OCI-LY7 (cell line): ENCODE measurements around the gene BRIP1. TPM values are rescaled to one million over a fixed set of nuclear protein-coding genes. Genes with fewer than 3 reads are reported as not detected.

Experiments used
- BruUV-seq: library from RNA; stranded (reverse); fragments of 400-500 nt; replicated peaks from 2 replicates; lab custom pipeline; 2021; lab: Mats Ljungman, UMichigan
- CTCF ChIA-PET: fragments of 300-600 bp; sonication (Branson Sonifier 250); formaldehyde crosslinking; loops from one replicate; lab custom pipeline; 2022; ENCODE audit warnings: antibody characterized with exemption; ENCODE audit not compliant: unreplicated experiment; lab: Charles Lee
- POLR2A ChIA-PET: fragments of 300-600 bp; sonication (Branson Sonifier 250); formaldehyde crosslinking; loops from one replicate; lab custom pipeline; 2022; ENCODE audit warnings: antibody characterized with exemption; lab: Charles Lee
- DNase-seq: peaks from one replicate; pipeline ENCODE4 v3.0.0-alpha.2; 2015; ENCODE audit warnings: low spot score
- H2AFZ ChIP-seq: fragments of 200-600 bp; sonication (generic), shearing (Covaris generic); 2 replicates; pipeline ENCODE4 v1.6.1; 2014; ENCODE audit warnings: mild to moderate bottlenecking, antibody characterized with exemption, low read length, moderate library complexity
- H3K27ac ChIP-seq: fragments of 200-600 bp; sonication (generic); 2 replicates; pipeline ENCODE4 v1.5.1; 2014; ENCODE audit warnings: mixed run types, low read depth, mild to moderate bottlenecking, moderate library complexity, low read length, inconsistent platforms; ENCODE audit not compliant: poor library complexity, severe bottlenecking
- H3K36me3 ChIP-seq: fragments of 200-600 bp; sonication (generic); 2 replicates; pipeline ENCODE4 v1.6.1; 2014; ENCODE audit warnings: mild to moderate bottlenecking, antibody characterized with exemption, low read length, moderate library complexity, mixed read lengths; ENCODE audit not compliant: insufficient read depth
- H3K4me1 ChIP-seq: fragments of 200-600 bp; sonication (generic); 2 replicates; pipeline ENCODE4 v1.5.1; 2014; ENCODE audit warnings: mild to moderate bottlenecking, low read length; ENCODE audit not compliant: insufficient read depth, poor library complexity, severe bottlenecking
- H3K4me2 ChIP-seq: fragments of 200-600 bp; sonication (generic); 2 replicates; pipeline ENCODE4 v1.6.1; 2014; ENCODE audit warnings: mild to moderate bottlenecking, low read length
- H3K4me3 ChIP-seq: fragments of 200-600 bp; sonication (generic); 2 replicates; pipeline ENCODE4 v1.5.1; 2014; ENCODE audit warnings: mild to moderate bottlenecking, low read depth, low read length; ENCODE audit not compliant: poor library complexity, severe bottlenecking
- H3K79me2 ChIP-seq: fragments of 200-600 bp; sonication (generic); 2 replicates; pipeline ENCODE4 v1.6.1; 2016; ENCODE audit warnings: low read depth, mild to moderate bottlenecking, low read length, moderate library complexity, mixed read lengths; ENCODE audit not compliant: insufficient read depth
- H3K9me2 ChIP-seq: fragments of 200-600 bp; sonication (generic); 2 replicates; pipeline ENCODE4 v1.6.1; 2016; ENCODE audit warnings: mild to moderate bottlenecking, low read length, mixed read lengths; ENCODE audit not compliant: insufficient read depth
- H3K9me3 ChIP-seq: fragments of 200-600 bp; sonication (generic); 2 replicates; pipeline ENCODE4 v1.6.1; 2014; ENCODE audit warnings: mild to moderate bottlenecking, mixed run types, low read length, mixed read lengths
- H4K20me1 ChIP-seq: fragments of 200-600 bp; sonication (generic); 2 replicates; pipeline ENCODE4 v1.6.1; 2014; ENCODE audit warnings: mild to moderate bottlenecking, antibody characterized with exemption, low read length, moderate library complexity, mixed read lengths; ENCODE audit not compliant: insufficient read depth
- CTCF ChIP-seq: fragments of 200-600 bp; sonication (generic); conservative IDR thresholded peaks from 2 replicates; pipeline ENCODE4 v1.5.1; 2014; ENCODE audit warnings: mild to moderate bottlenecking, antibody characterized with exemption, low read length, moderate library complexity, mixed read lengths
- EZH2phosphoT487 ChIP-seq: fragments of 200-600 bp; sonication (generic); IDR thresholded peaks from 2 replicates; pipeline ENCODE4 v1.6.1; 2018; ENCODE audit warnings: low read depth, borderline replicate concordance, mild to moderate bottlenecking, mixed run types, antibody characterized with exemption, low read length, moderate library complexity, mixed read lengths
- intact Hi-C: fragments of 100-400 bp; cut with micrococcal nuclease; formaldehyde crosslinking; loops from one replicate; pipeline ENCODE4 v1.10.0; 2022; ENCODE audit not compliant: unreplicated experiment
- total RNA-seq, 2 experiments: library from RNA; depleted of rRNA in 1 of 2; stranded (reverse); fragments of >200 nt in 1 of 2; shearing (Covaris generic) in 1 of 2; gene quantifications; 2 replicates each; pipeline ENCODE4 v1.2.3, GENCODE V29; 2014 to 2022

BRIP1 gene
- total RNA-seq, 2 experiments from 2014 or later = 32.5 to 33.8 TPM

- Histone ChIP-seq H3K4me1 (no peaks in the 10 kb centered on the region), H4K20me1 (no peaks in the 10 kb centered on the region), H3K9me3 (no peaks in the 10 kb centered on the region), H2AFZ (no peak overlapping the region), H3K36me3 (peaks cover 96% of the 10 kb centered on the region), H3K27ac (no peak overlapping the region), H3K4me3 (no peak overlapping the region), H3K79me2 (no peaks in the 10 kb centered on the region), H3K9me2 (no peaks in the 10 kb centered on the region), H3K4me2 (no peak overlapping the region)
- no peak for TF ChIP-seq CTCF
- TF ChIP-seq EZH2phosphoT487 = no peak
- DNase-seq = no peak
- intact Hi-C loops = no loop called here
- POLR2A ChIA-PET = interaction anchor here (0.7 kb wide), 1 partner anchor 9 kb away, joined by 4 read pairs; no protein-coding TSS in a partner anchor
- no TSS peak for BruUV-seq
- CTCF ChIA-PET = no interaction called here
These were observed 67.8 kb downstream of the BRIP1 start for GRCh38 chr17:61795546-61795945.

- H3K36me3 ChIP-seq = peaks cover 96% of the 10 kb centered on the region
- no TSS peak for BruUV-seq
These were observed 68.5 kb downstream of the BRIP1 start for GRCh38 chr17:61794792-61795191.

More at GRCh38 chr17:61794792-61795191, 68.5 kb downstream of the BRIP1 start:
- Histone ChIP-seq H3K4me2 (no peak overlapping the region), H3K9me3 (no peaks in the 10 kb centered on the region), H3K4me1 (no peaks in the 10 kb centered on the region), H2AFZ (no peak overlapping the region), H3K9me2 (no peaks in the 10 kb centered on the region), H4K20me1 (no peaks in the 10 kb centered on the region), H3K27ac (no peak overlapping the region), H3K79me2 (no peaks in the 10 kb centered on the region), H3K4me3 (no peak overlapping the region)
- no peak for DNase-seq
- intact Hi-C loops = no loop called here
- POLR2A ChIA-PET = interaction anchor here (0.7 kb wide), 1 partner anchor 227 kb away, joined by 3 read pairs; no protein-coding TSS in a partner anchor
- TF ChIP-seq CTCF (no peak), EZH2phosphoT487 (no peak)
- CTCF ChIA-PET = no interaction called here
